HepG2 (cell line): Measurements from ENCODE around the gene SLC22A23. TPM values are rescaled to one million over a fixed set of nuclear protein-coding genes. Genes with fewer than 3 reads are reported as not detected.

Source experiments
- BCL6 ChIP-seq: IDR thresholded peaks from 2 replicates; pipeline ENCODE4 v1.6.1; 2016; ENCODE audit warnings: missing genetic modification reagents, missing compliant biosample characterization
- CREM ChIP-seq, 2 experiments: sonication (generic) in 1 of 2; formaldehyde crosslinking in 1 of 2; IDR thresholded peaks; 2 replicates each; pipeline versions ENCODE4 v1.4.0 to v1.6.1; 2016 to 2020; ENCODE audit warnings: antibody characterized with exemption in 1 of 2, mild to moderate bottlenecking in 1 of 2, missing genetic modification reagents in 1 of 2
- ELF3 ChIP-seq: IDR thresholded peaks from 2 replicates; pipeline ENCODE4 v1.6.1; 2016; ENCODE audit warnings: missing genetic modification reagents, missing compliant biosample characterization
- NR2F6 ChIP-seq, 2 experiments: IDR thresholded peaks; 2 replicates each; pipeline ENCODE4 v1.6.1; 2016; ENCODE audit warnings: antibody characterized with exemption in 1 of 2, mild to moderate bottlenecking in 1 of 2
- RARA ChIP-seq: IDR thresholded peaks from 2 replicates; pipeline ENCODE4 v1.6.1; 2016; ENCODE audit warnings: missing genetic modification reagents, missing compliant biosample characterization
- SALL1 ChIP-seq: sonication (generic); formaldehyde crosslinking; IDR thresholded peaks from 2 replicates; pipeline ENCODE4 v1.8.0; 2022; ENCODE audit warnings: mild to moderate bottlenecking, missing genetic modification reagents
- TEAD3 ChIP-seq: optimal IDR thresholded peaks from 2 replicates; pipeline ENCODE3; 2016; ENCODE audit warnings: borderline replicate concordance
- ZKSCAN8 ChIP-seq: IDR thresholded peaks from 2 replicates; pipeline ENCODE4 v1.6.1; 2016; ENCODE audit warnings: borderline replicate concordance, missing genetic modification reagents, missing compliant biosample characterization
- ZNF160 ChIP-seq: sonication (generic); formaldehyde crosslinking; IDR thresholded peaks from 2 replicates; pipeline ENCODE4 v1.8.0; 2022; ENCODE audit warnings: mild to moderate bottlenecking, inconsistent platforms, missing genetic modification reagents
- polyA plus RNA-seq, 8 experiments: library from polyadenylated mRNA; depleted of rRNA in 3 of 8; stranded (reverse) in 7 of 8; unstranded in 1 of 8; fragments of >200 nt; fragmentation: Illumina TruSeq in 4 of 8; extraction: Trizol in 4 of 8; gene quantifications; 2 replicates each; pipeline versions ENCODE4 v1.2.1 to v1.2.3, GENCODE V29; 2011 to 2016; ENCODE audit warnings: low read depth in 4 of 8, missing spikeins in 1 of 8, mixed read lengths in 1 of 8; ENCODE audit not compliant: insufficient read depth in 1 of 8
- total RNA-seq, 5 experiments: library from RNA; depleted of rRNA; stranded (reverse); fragments of >200 nt; fragmentation: Illumina TruSeq; extraction: Trizol; gene quantifications; 2 replicates each; pipeline ENCODE4 v1.2.3, GENCODE V29; 2016; ENCODE audit warnings: low read depth in 1 of 5
- TF ChIP-seq, protein P1 (sequence below): IDR thresholded peaks from 2 replicates; pipeline ENCODE4 v1.4.0; 2020; ENCODE audit warnings: mild to moderate bottlenecking, missing genetic modification reagents

Gene SLC22A23
- total and polyA plus RNA-seq, 2 of the 13 experiments (the other 11 are each of a cell fraction or from before 2014, with no cell fraction given): 11.8 to 17.5 TPM

DNA sequence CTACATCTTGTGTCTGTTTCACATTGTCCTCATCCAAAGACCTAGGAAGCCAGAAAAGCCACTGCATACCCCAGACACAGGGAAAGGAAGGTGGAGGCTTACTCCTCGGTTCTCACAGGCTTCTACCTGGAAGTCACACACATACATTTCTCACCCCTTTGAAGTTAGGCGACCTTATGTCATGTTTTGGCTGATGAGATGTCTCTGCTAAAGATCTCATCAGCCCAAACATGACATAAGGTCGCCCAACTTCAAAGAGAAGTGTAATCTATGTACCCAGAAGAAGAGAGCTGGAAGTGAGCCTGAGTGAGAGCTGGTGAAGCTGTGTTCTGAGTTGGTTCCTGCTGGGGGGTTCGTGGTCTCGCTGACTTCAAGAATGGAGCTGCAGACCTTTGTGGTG lies 47.5 kb upstream of the SLC22A23 start (continued):
- TF ChIP-seq, protein P1, sequence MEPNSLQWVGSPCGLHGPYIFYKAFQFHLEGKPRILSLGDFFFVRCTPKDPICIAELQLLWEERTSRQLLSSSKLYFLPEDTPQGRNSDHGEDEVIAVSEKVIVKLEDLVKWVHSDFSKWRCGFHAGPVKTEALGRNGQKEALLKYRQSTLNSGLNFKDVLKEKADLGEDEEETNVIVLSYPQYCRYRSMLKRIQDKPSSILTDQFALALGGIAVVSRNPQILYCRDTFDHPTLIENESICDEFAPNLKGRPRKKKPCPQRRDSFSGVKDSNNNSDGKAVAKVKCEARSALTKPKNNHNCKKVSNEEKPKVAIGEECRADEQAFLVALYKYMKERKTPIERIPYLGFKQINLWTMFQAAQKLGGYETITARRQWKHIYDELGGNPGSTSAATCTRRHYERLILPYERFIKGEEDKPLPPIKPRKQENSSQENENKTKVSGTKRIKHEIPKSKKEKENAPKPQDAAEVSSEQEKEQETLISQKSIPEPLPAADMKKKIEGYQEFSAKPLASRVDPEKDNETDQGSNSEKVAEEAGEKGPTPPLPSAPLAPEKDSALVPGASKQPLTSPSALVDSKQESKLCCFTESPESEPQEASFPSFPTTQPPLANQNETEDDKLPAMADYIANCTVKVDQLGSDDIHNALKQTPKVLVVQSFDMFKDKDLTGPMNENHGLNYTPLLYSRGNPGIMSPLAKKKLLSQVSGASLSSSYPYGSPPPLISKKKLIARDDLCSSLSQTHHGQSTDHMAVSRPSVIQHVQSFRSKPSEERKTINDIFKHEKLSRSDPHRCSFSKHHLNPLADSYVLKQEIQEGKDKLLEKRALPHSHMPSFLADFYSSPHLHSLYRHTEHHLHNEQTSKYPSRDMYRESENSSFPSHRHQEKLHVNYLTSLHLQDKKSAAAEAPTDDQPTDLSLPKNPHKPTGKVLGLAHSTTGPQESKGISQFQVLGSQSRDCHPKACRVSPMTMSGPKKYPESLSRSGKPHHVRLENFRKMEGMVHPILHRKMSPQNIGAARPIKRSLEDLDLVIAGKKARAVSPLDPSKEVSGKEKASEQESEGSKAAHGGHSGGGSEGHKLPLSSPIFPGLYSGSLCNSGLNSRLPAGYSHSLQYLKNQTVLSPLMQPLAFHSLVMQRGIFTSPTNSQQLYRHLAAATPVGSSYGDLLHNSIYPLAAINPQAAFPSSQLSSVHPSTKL: peak; percentile 62
- TF ChIP-seq ZKSCAN8: 0 out of 2 replicates have a peak, but pooled peaks have one; percentile 26
- peak; percentile 69 for TF ChIP-seq TEAD3
- no peak; the same call in 1 of the 2 replicates for TF ChIP-seq SALL1 (CRISPR knock-in tag)
- no peak for TF ChIP-seq ZNF160 (CRISPR knock-in tag)
- TF ChIP-seq BCL6: peak; percentile 94
- peak; percentile 70 for TF ChIP-seq RARA (CRISPR knock-in tag)
- TF ChIP-seq ELF3 (CRISPR knock-in tag): peak; percentile 27; the same call in 1 of the 2 replicates
- TF ChIP-seq CREM (IDR thresholded peaks at IDR 0.05): peak; percentile 53; the same call in 1 of the 2 replicates
- TF ChIP-seq CREM (CRISPR knock-in tag; IDR thresholded peaks at IDR 0.05): no peak
- TF ChIP-seq NR2F6 (IDR thresholded peaks at IDR 0.05): peak; percentile 58
- peak; percentile 78 for TF ChIP-seq NR2F6 (CRISPR knock-in tag; IDR thresholded peaks at IDR 0.05)
